Ovary (tissue), 3 donors: ENCODE data around the gene TTC38.

Experiments used
- CTCF ChIP-seq, 3 donors: fragments of 450-650 bp in 2 of 3; fragments of 200-600 bp in 1 of 3; IDR thresholded peaks; one replicate each; pipeline versions ENCODE4 v1.5.1 to v1.8.0; 2016 to 2022; ENCODE audit warnings: antibody characterized with exemption in 3 of 3, mild to moderate bottlenecking in 1 of 3
- EP300 ChIP-seq: sonication (generic); formaldehyde crosslinking; IDR thresholded peaks from one replicate; pipeline ENCODE4 v1.6.1; 2017; ENCODE audit warnings: antibody characterized with exemption
- POLR2A ChIP-seq: fragments of 450-650 bp; IDR thresholded peaks from one replicate; pipeline ENCODE4 v1.6.1; 2017; ENCODE audit warnings: antibody characterized with exemption, mild to moderate bottlenecking, moderate library complexity
- donor health status: DM: no; HTN: no; CAD: no.

- TF ChIP-seq CTCF (IDR thresholded peaks at IDR 0.05), result no peak
- no peak for TF ChIP-seq EP300
- TF ChIP-seq POLR2A, result no peak
These were observed 32.7 kb downstream of the TTC38 start for GRCh38 chr22:46300491-46300890.
